ENCODE data around the gene EXOSC6.

Gene EXOSC6

DNA sequence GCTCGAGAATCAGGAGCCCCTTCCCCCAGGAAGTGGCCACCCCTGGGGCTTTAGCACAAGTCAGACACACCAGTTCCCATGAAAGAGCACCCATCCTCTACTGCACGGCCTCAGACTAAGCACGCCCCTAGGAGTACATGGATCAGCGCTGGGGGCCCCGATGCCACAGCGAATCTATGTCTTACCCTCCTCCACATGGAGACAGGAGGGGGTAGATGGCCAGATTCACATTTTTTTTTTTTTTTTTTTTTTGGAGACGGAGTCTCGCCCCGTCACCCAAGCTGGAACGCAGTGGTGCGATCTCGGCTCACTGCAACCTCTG lies 3.2 kb upstream of the EXOSC6 start:
- peaks cover 30% of the 10 kb centered on the region for H3K79me2 ChIP-seq (ENCODE audit: insufficient read depth, low read length)
- ATAC-seq (ENCODE audit: insufficient read depth, low read depth) (no peak), DNase-seq (no peak)
- no peak overlapping the region for H3K27ac ChIP-seq (ENCODE audit: low read length)
- H3K36me3 ChIP-seq (ENCODE audit: insufficient read depth, low read length), result peaks cover 85% of the 10 kb centered on the region
- H3K27me3 ChIP-seq (ENCODE audit: insufficient read depth, low read length, poor library complexity), result no peaks in the 10 kb centered on the region
- H3K4me3 ChIP-seq (ENCODE audit: low read depth in 1 of 2, low read length in 2 of 2), result no peak overlapping the region
- no peak overlapping the region for H2AFZ ChIP-seq (ENCODE audit: low read depth, low read length)
- no peak overlapping the region for H3K4me2 ChIP-seq (ENCODE audit: insufficient read depth, low read length)
- H3K9me3 ChIP-seq (ENCODE audit: insufficient read depth, low read length, severe bottlenecking), result no peaks in the 10 kb centered on the region
- no peak for TF ChIP-seq EZH2 (IDR thresholded peaks at IDR 0.05; ENCODE audit: borderline replicate concordance, low read depth, low read length, severe bottlenecking)
- TF ChIP-seq, protein P1, sequence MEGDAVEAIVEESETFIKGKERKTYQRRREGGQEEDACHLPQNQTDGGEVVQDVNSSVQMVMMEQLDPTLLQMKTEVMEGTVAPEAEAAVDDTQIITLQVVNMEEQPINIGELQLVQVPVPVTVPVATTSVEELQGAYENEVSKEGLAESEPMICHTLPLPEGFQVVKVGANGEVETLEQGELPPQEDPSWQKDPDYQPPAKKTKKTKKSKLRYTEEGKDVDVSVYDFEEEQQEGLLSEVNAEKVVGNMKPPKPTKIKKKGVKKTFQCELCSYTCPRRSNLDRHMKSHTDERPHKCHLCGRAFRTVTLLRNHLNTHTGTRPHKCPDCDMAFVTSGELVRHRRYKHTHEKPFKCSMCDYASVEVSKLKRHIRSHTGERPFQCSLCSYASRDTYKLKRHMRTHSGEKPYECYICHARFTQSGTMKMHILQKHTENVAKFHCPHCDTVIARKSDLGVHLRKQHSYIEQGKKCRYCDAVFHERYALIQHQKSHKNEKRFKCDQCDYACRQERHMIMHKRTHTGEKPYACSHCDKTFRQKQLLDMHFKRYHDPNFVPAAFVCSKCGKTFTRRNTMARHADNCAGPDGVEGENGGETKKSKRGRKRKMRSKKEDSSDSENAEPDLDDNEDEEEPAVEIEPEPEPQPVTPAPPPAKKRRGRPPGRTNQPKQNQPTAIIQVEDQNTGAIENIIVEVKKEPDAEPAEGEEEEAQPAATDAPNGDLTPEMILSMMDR (IDR thresholded peaks at IDR 0.05; ENCODE audit: borderline replicate concordance, extremely low read depth, low read length, poor library complexity, severe bottlenecking), result no peak
- H4K20me1 ChIP-seq (ENCODE audit: insufficient read depth, low read length), result peaks cover 55% of the 10 kb centered on the region
- H3K9ac ChIP-seq (ENCODE audit: low read depth, low read length), result no peak overlapping the region
- H3K4me1 ChIP-seq (ENCODE audit: insufficient read depth, low read length), result peaks cover 15% of the 10 kb centered on the region

DNA sequence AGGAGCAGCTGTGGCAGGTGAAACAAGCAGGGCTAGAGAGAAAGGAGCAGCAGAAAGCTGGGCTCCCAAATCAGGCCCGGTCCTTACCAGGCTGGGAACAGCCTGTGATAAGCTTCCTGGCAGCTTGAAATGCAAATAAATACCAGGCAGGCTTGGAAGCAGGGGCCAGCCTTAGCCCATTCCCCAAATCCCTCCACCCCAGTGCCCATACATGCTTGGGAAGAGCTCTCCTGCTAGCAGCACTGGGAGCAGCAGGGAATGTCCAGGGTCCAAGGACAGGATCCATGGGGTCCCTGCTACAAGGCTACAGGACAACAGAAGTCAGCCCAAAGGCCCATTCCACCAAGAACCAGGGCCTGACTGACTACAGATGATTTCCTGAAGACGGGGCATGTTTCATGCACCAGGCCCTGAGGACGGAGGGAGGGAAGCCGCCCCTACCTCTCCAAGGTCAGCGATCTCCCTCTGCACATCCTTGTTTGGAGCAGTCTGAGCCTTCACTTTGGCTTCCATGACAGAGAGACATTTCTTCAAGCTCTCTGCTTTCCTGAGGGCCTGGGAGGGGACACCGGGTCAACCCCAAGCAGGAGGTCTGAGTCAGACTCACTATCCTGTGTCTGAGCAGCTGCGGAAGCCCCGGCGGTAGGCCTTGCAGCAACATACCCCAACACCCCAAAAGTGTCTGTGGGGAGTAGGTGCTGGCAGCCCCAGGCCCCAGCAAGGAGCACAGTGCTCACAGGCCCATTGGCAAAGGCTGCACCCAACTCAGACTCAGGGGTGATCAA lies 2.6 kb upstream of the EXOSC6 start:
- Histone ChIP-seq H4K20me1 (ENCODE audit: insufficient read depth, low read length) (peaks cover 55% of the 10 kb centered on the region), H3K9ac (ENCODE audit: low read depth, low read length) (no peak overlapping the region), H3K36me3 (ENCODE audit: insufficient read depth, low read length) (peaks cover 84% of the 10 kb centered on the region), H3K79me2 (ENCODE audit: insufficient read depth, low read length) (peaks cover 35% of the 10 kb centered on the region), H3K27ac (ENCODE audit: low read length) (no peak overlapping the region), H3K4me1 (ENCODE audit: insufficient read depth, low read length) (peaks cover 21% of the 10 kb centered on the region), H3K4me3 (ENCODE audit: low read depth in 1 of 2, low read length in 2 of 2) (no peak overlapping the region), H3K27me3 (ENCODE audit: insufficient read depth, low read length, poor library complexity) (no peaks in the 10 kb centered on the region), H2AFZ (ENCODE audit: low read depth, low read length) (no peak overlapping the region), H3K4me2 (ENCODE audit: insufficient read depth, low read length) (no peak overlapping the region), H3K9me3 (ENCODE audit: insufficient read depth, low read length, severe bottlenecking) (no peaks in the 10 kb centered on the region)
- ATAC-seq (ENCODE audit: insufficient read depth, low read depth) (no peak), DNase-seq (no peak)
- TF ChIP-seq EZH2 (IDR thresholded peaks at IDR 0.05; ENCODE audit: borderline replicate concordance, low read depth, low read length, severe bottlenecking), result no peak
- TF ChIP-seq, protein P1 (IDR thresholded peaks at IDR 0.05; ENCODE audit: borderline replicate concordance, extremely low read depth, low read length, poor library complexity, severe bottlenecking), result no peak

DNA sequence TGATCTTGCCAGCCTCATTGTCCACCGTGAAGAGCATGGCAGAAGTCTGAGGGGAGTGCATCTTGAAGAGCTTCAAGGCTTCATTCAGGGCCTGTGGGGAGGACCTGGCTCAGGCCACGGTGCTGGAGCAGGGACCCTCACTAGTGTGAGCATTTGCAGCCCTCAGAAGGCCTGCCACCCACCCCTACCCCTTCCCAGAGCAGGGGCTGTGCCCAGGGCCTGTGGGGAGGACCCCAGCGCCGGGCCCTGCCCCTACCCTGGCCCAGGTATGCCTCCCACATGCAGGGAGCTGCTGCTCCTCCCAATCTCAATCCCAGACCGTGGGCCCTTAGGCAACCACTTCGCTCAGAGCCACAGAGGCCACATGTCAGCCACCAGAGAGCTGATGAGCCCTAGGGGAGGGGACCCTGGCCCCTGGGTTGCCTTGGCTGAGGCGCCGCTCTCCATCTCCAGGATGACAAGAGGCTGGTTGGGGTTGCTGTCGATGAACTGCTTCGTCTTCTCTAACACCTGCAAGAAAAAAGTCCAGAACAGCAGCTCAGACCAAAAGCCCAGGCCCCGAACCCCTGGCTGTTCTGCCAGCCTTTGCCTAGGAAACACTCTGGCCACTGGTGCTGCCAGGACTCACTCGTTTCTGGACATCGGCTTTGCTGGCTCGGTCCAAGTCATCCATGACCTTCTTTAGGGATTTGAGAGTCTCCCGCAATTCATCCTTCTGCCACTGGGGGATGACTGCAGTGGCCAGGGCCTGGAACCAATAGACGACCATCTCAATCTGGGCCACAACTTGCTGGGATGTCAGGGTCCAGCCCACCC lies 1.8 kb upstream of the EXOSC6 start:
- peaks cover 48% of the 10 kb centered on the region for H4K20me1 ChIP-seq (ENCODE audit: insufficient read depth, low read length)
- no peak overlapping the region for H3K4me3 ChIP-seq (ENCODE audit: low read depth in 1 of 2, low read length in 2 of 2)
- no peak overlapping the region for H3K9ac ChIP-seq (ENCODE audit: low read depth, low read length)
- ATAC-seq (ENCODE audit: insufficient read depth, low read depth) (no peak), DNase-seq (peak; percentile 32)
- peaks cover 79% of the 10 kb centered on the region for H3K36me3 ChIP-seq (ENCODE audit: insufficient read depth, low read length)
- H3K27me3 ChIP-seq (ENCODE audit: insufficient read depth, low read length, poor library complexity), result no peaks in the 10 kb centered on the region
- peaks cover 26% of the 10 kb centered on the region for H3K4me1 ChIP-seq (ENCODE audit: insufficient read depth, low read length)
- H3K27ac ChIP-seq (ENCODE audit: low read length), result no peak overlapping the region
- peaks cover 39% of the 10 kb centered on the region for H3K79me2 ChIP-seq (ENCODE audit: insufficient read depth, low read length)
- H2AFZ ChIP-seq (ENCODE audit: low read depth, low read length), result no peak overlapping the region
- H3K4me2 ChIP-seq (ENCODE audit: insufficient read depth, low read length), result no peak overlapping the region
- no peaks in the 10 kb centered on the region for H3K9me3 ChIP-seq (ENCODE audit: insufficient read depth, low read length, severe bottlenecking)
- TF ChIP-seq, protein P1 (IDR thresholded peaks at IDR 0.05; ENCODE audit: borderline replicate concordance, extremely low read depth, low read length, poor library complexity, severe bottlenecking), result peak; percentile 72
- no peak for TF ChIP-seq EZH2 (IDR thresholded peaks at IDR 0.05; ENCODE audit: borderline replicate concordance, low read depth, low read length, severe bottlenecking)

Measured in DND-41 (cell line).